HG03280 (cell line): ENCODE data around the gene SIRPB2.

Experiments used
- ATAC-seq: cut with Tn5 transposase; IDR thresholded peaks from one replicate; pipeline ENCODE4 v1.9.1; 2021; ENCODE audit warnings: mild to moderate bottlenecking, moderate library complexity; ENCODE audit not compliant: unreplicated experiment

The SIRPB2 gene

DNA sequence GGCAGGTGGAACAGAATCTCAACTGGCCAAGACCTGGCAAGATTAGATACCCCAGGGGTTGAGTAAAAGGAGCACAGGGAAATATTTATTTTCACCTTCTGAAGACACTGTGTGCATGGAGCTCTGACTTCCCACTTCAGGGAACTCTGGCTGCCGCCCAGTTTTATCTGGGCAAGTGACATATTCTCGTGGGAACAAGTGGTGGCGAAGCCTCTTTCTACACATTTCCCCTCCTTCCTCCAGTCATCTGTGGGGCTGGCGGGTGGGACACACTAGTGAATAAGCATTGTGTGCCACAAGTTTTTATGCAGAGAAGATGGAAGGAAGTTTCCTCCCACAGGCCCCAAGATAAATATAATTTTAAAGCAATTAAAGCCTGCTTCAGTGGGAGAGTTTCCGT, 48.1 kb downstream of the SIRPB2 start:
- no peak for ATAC-seq

DNA sequence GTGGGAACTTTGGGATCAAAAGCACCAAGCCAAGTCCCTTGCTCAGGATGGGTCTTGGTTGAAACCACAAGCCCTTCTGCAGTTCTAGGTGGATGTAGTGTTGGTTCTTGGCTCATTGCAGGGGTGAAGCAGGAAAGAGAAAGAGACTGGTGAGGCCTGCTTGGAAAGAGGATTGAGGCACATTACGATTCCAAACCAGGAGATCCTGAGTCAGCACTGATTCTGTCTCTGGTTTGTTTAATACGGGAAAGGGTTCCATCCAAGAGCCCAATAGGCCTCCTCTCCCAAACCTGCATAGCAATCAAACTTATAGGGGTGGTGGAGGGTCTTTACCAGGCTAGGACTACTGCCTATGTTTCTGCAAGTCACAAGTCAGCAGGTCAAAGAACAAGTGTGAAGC, 48.9 kb downstream of the SIRPB2 start:
- ATAC-seq = no peak

DNA sequence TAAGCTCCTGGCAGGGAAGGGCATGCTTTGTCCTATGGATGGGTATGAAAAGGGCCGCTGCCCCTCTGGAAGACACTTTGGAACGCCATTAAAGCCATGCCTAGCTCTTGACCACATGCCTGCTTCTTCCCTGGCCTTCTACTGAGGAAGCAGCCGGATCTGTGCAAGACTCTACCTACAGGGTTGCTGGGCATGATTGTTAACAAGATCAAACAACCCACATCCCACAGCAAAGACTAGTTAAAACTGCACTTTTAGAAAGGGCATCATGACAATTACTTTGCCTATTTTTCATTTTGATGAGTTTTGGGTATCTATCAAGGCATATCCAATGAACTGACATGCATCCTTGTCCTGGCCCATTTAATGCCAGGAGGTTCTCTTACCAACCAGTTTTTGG, 50.1 kb downstream of the SIRPB2 start:
- ATAC-seq = no peak

DNA sequence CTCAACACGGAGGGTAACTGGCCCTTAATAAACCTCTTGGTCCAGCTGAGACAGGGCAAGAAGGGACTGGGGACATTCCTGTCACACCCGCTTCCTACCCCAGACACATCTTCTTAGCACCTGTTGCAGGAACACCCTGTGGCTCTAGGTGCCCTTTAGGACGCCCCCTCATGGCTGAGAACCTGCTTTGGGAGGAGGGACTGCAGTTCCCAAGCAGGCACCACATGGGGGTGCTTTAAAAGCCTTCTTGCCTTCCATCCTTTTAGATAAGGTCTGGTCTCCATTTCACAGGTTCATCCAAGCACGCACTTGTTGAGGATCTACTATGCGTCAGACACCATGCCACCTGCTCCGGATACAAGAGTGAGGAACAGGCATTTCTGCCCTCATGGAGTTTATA, 51.2 kb downstream of the SIRPB2 start:
- no peak for ATAC-seq

DNA sequence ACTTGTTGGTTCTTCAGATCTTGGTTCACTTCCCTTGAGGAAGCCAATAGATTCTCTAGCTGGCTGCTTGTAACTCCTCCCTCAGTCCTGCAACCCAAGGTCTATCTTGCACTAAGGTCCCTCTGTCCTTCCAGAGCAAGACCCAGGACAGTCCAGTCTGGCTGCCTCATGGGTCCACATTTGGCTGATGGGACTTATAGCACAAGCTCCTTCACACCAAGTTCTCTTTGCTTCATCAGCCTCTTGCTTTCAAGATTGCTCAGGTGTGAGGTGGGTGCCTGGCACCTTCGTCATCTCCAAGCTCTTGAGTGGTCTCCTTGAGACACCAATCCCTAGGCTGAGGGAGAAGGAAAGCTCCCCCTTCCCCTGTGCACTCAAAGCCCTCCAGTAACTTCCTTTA, 52.9 kb downstream of the SIRPB2 start:
- ATAC-seq = no peak

DNA sequence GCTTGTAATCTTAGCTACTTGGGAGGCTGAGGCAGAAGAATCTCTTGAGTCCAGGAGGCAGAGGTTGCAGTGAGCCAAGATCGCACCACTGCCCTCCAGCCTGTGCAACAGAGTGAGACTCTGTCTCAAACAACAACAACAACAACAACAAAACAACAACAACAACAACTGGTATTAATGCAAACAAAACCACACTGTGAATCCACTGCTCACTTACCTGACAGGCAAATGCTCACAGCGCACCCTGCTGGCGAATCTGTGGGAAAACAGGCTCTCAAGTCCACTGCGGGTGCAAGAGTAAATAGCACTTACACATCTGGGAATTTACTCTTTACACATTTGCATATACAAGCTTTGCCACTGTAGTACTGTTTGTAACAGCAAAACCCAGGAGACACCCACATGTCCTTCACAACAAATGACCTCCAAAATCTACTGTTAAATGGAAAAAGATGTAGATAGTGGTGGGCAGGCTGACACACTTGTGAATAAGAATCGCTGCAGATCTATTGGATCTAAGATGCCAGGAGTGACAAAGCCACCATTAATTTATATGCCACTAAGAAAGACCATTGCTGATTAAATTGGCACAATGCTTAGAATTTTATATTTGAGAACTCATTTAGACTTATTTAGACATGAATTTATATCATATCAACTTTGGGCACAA, 53.9 kb downstream of the SIRPB2 start:
- ATAC-seq = no peak

DNA sequence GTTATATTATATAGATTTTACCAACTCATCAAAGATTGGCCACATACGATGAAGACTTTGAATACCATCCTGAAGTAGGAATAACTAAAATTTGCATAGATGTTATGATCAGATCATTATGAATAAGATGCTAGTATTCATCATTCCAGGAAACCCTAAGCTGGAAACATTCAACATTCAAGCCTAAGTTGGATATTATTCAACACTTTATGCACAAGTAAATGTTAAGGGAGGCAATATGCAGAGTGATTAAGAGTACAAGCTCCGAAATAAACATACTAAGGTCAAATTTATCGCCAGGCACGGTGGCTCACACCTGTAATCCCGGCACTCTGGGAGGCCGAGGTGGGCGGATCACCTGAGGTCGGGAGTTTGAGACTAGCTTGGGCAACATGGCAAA, 55.0 kb downstream of the SIRPB2 start:
- ATAC-seq = no peak

DNA sequence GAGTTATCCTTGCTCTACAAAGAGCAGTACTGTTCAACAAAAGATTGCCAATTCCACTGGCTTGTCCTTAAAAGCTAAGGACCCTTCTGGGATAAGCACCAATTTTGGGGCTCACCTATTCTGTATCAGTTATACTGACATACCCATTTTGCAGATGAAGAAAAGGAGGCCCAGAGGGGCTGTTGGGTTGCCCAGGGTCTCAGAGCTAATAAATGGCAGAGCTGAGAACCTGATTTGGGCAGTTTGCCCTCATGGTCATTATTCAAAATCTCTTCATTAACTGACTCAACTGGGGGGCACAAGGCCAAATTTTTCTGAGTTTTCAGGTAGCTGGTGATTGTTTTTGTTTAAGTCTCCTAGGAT, 55.9 kb downstream of the SIRPB2 start:
- no peak for ATAC-seq

DNA sequence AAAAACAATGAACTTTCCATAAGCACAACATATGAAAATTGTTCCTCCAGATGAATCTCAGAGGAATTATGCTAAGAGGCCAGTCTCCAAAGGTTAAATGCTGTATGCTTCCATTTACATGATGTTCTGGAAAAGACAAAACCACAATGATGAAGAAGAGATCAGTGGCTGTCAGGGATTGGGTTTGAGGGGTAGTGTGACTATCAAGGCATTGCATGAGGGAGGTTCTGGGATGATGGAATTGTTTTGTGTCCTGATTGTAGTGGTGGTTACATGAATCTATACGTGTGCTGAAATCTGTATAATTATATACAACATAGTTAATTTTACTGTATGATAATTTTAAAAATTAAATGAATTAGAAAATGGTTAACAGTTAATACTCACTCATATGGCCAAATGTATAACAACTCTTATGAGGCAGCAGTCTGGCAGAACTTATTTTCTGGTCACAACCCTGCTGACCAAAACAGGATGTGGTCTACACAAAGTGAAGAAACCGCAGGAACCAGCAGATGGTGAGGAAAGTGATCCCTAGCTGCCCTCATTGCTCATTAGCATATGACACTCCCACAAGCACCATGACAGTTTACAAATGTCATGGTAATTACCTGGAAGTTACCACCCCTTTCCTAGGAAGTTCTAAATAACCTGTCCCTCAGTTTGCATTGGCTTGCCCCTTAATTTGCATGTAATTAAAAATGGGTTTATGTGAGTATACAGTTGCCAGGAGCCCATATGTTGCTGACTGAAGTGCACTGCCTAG, 56.5 kb downstream of the SIRPB2 start:
- peak; percentile 82 for ATAC-seq

DNA sequence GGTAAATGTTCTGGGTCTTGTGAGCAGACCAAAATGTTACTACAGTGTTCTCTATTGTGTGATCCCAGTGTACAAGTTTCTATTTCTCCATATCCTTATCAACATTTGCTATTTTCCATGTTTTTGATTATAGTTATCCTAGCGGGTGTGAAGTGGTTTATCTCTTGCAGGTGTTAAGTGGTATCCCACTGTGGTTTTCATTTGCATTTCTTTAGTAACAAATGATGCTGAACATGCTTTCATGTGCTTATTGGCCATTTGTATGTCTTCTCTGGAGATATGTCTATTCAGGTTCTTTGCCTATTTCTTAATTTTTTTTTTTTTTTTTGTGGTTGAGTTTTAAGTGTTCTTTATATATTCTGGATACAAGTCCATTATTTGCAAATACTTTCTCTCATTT, 60.1 kb downstream of the SIRPB2 start:
- ATAC-seq = no peak

DNA sequence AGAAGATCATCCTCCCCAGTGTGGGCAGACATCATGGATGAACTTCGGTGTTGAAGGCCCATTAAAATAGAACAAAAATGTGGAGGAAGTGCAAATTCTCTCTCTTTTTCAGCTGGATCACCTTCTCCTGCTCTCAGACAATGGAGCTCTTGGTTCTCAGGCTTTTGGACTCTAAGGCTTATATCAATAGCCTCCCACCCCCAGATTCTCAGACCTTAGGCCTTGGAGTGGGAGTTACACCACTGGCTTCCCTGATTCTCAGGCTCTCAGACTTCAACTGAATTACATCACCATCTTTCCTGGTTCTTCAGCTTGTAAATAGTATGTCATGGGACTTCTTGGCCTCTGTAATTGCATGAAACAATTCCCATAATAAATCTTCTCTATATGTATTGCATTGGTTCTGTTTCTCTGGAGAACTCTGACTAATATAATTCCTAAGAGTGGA, 61.2 kb downstream of the SIRPB2 start:
- no peak for ATAC-seq

DNA sequence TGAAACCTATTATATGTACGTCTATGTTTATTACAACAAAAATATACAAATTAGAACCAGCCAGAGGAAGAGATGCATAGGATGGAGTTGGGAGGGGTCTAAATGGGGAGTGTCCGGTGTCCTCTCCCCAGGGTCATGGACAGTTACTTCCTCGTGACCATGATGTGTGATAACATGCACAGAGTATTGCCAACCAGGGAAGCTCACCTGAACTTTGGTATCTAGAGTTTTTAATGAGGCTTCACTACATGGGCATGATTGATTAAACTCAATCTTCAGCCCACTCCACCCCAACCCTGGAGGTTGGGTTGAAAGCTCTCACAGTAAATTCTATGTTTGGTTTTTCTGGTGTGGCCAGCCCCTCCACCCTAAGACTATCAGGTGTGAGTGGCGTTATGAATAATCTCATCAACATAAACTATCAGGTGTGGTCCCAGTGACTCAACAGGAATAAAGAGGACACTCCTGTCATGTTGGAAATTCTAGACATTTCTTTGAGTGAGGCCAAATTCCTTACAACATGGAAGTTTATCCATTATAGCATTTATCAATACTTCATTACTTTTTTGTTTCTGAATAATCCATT, 62.0 kb downstream of the SIRPB2 start:
- no peak for ATAC-seq

DNA sequence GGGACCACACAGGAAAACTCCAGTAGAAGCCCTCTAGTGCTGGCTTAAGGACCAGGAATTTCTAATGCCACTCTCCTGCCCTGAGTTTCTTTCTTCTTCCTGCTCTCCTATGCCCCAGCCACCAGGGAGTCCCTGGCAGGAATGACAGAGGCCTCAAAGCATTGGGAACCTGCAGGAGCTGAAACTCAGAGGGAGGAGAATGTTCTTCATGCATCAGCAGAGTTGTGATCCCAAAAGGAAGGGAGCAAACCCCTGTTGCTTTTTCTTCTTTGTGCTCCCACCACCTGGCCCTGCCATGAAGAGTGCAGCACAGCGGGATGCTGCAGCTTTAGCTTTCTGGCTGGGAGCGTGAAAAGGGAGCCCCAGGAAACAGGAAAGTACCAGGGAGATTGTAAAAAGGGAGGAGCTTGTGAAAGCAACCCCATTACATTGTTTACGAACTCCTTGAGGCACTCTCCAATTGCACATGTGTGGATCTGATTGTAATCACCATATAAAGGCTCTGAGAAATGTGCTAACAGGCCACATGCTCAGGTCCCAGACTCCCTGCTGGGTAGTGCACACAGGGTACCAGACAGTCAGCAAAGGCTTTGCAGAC, 63.7 kb downstream of the SIRPB2 start:
- no peak for ATAC-seq

DNA sequence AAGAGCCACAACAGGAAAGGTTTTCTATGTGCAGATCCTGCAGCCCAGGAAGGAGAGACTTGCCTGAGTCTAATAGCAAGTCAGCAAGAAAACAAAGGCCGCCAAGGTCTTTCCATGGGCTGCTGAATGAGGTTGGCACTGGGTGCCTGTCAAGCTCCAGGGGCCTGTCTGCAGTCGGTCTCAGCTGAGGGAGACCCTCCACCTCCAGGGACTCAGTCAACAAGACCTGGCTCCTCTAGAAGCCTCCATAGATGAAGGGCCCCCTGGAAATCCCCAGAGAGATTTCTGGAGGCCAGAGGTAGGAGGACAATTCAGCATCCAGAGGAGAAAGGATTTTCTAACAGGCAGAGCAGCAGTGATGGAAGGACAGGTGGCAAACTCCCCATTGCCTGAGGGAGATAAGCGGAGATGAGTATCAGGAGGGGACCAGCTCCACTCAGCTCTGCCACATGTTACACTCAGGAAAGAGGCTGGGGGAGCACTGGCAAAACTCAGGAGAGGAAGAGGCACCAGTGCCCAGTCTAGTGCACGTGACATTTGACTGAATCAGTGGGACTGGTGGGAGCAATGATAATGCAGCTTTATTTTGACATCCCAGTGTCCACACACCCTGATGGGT, 64.9 kb downstream of the SIRPB2 start:
- ATAC-seq = no peak
